HepG2 (cell line): ENCODE results near the gene STARD10.

Experiments
- CTCF ChIP-seq: sonication (generic); formaldehyde crosslinking; IDR thresholded peaks from 2 replicates; pipeline ENCODE4 v1.5.0; 2020; ENCODE audit warnings: mild to moderate bottlenecking, missing genetic modification reagents, moderate library complexity
- EZH2 ChIP-seq: conservative IDR thresholded peaks from 2 replicates; pipeline ENCODE4 v1.6.1; 2012; ENCODE audit warnings: mild to moderate bottlenecking, low read depth, low read length, moderate library complexity
- HMGXB4 ChIP-seq, 2 experiments: sonication (generic) in 1 of 2; formaldehyde crosslinking in 1 of 2; IDR thresholded peaks; 2 replicates each; pipeline versions ENCODE4 v1.4.0 to v1.6.1; 2018 to 2020; ENCODE audit warnings: missing genetic modification reagents in 2 of 2, borderline replicate concordance in 1 of 2, low read depth in 1 of 2, mild to moderate bottlenecking in 1 of 2, missing biosample characterization in 1 of 2
- JUNB ChIP-seq: sonication (generic); formaldehyde crosslinking; IDR thresholded peaks from 2 replicates; pipeline ENCODE4 v1.8.0; 2022; ENCODE audit warnings: missing genetic modification reagents, mild to moderate bottlenecking, borderline replicate concordance
- ZNF18 ChIP-seq: sonication (generic); formaldehyde crosslinking; IDR thresholded peaks from 2 replicates; pipeline ENCODE4 v1.8.0; 2022; ENCODE audit warnings: mild to moderate bottlenecking, missing genetic modification reagents; ENCODE audit not compliant: insufficient replicate concordance

GRCh38 chr11:72829178-72829577 lies 35.3 kb upstream of the STARD10 start:
- no peak for TF ChIP-seq HMGXB4 (CRISPR knock-in tag; IDR thresholded peaks at IDR 0.05; ENCODE audit: borderline replicate concordance in 1 of 2, low read depth in 1 of 2)
- TF ChIP-seq EZH2, result no peak
- no peak for TF ChIP-seq JUNB
- TF ChIP-seq ZNF18 (CRISPR knock-in tag), result no peak
- TF ChIP-seq CTCF (CRISPR knock-in tag), result no peak
